Panc1 (cell line): ENCODE data around the gene ERO1A. TPM values are rescaled to one million over a fixed set of nuclear protein-coding genes. Genes with fewer than 3 reads are reported as not detected.
A peak's percentile ranks its signal among the peaks of the same experiment; 100 is the strongest.

Experiments
- ATAC-seq: fragments of 200-7000 bp; cut with Tn5 transposase; 2 replicates; pipeline ENCODE4 v1.9.1; 2020; ENCODE audit warnings: mild to moderate bottlenecking, moderate library complexity
- BruUV-seq: library from RNA; stranded (reverse); fragments of 400-500 nt; replicated peaks from 2 replicates; lab custom pipeline; 2021; lab: Mats Ljungman, UMichigan
- CTCF ChIA-PET: fragments of 300-600 bp; sonication (Branson Sonifier 250); formaldehyde crosslinking; loops from one replicate; lab custom pipeline; 2022; ENCODE audit warnings: antibody characterized with exemption; lab: Charles Lee
- POLR2A ChIA-PET: fragments of 300-600 bp; sonication (Branson Sonifier 250); formaldehyde crosslinking; loops from one replicate; lab custom pipeline; 2022; ENCODE audit warnings: antibody characterized with exemption; lab: Charles Lee
- DNase-seq: peaks from one replicate; pipeline ENCODE4 v3.0.0-alpha.2; 2010; ENCODE audit warnings: low read depth, low spot score
- H3K27ac ChIP-seq: 2 replicates; pipeline ENCODE4 v1.5.1; 2011; ENCODE audit warnings: mild to moderate bottlenecking, low read length, inconsistent platforms
- H3K27me3 ChIP-seq: fragments of 200-500 bp; sonication (Bioruptor generic); 2 replicates; pipeline ENCODE4 v1.6.0; 2014; ENCODE audit warnings: low read length, inconsistent platforms; ENCODE audit not compliant: control insufficient read depth, insufficient read depth
- H3K36me3 ChIP-seq: fragments of 200-500 bp; sonication (Bioruptor generic); 2 replicates; pipeline ENCODE4 v1.5.1; 2014; ENCODE audit warnings: inconsistent platforms, mild to moderate bottlenecking, low read length, moderate library complexity; ENCODE audit not compliant: control insufficient read depth, insufficient read depth
- H3K4me1 ChIP-seq: 2 replicates; pipeline ENCODE4 v1.5.1; 2011; ENCODE audit warnings: inconsistent platforms, mild to moderate bottlenecking, low read length, moderate library complexity; ENCODE audit not compliant: control insufficient read depth, insufficient read depth
- H3K4me3 ChIP-seq, 2 experiments: 2 replicates each; pipeline ENCODE4 v1.5.1; 2011 to 2012; ENCODE audit warnings: low read depth in 2 of 2, low read length in 2 of 2, mild to moderate bottlenecking in 2 of 2, inconsistent platforms in 1 of 2, moderate library complexity in 1 of 2
- H3K9me3 ChIP-seq: fragments of 200-500 bp; sonication (Bioruptor generic); 2 replicates; pipeline ENCODE4 v1.5.1; 2014; ENCODE audit warnings: low read depth, mild to moderate bottlenecking, inconsistent platforms, low read length, moderate library complexity; ENCODE audit not compliant: control insufficient read depth, insufficient read depth
- POLR2AphosphoS5 ChIP-seq: IDR thresholded peaks from 2 replicates; pipeline ENCODE4 v1.6.1; 2012; ENCODE audit warnings: mild to moderate bottlenecking, low read depth, low read length, moderate library complexity
- SIN3A ChIP-seq: IDR thresholded peaks from 2 replicates; pipeline ENCODE4 v1.6.1; 2012; ENCODE audit warnings: low read depth, mild to moderate bottlenecking, low read length, moderate library complexity, borderline replicate concordance; ENCODE audit not compliant: insufficient read depth
- TCF7L2 ChIP-seq: IDR thresholded peaks from 2 replicates; pipeline ENCODE4 v1.6.1; 2011; ENCODE audit warnings: mild to moderate bottlenecking, low read depth, low read length, inconsistent platforms
- in situ Hi-C: cut with HindIII; loops from 2 replicates; pipeline ENCODE4 v1.10.0; 2016; ENCODE audit warnings: low sequenced_read_pairs, low pct_unique_long_range_greater_than_20kb
- intact Hi-C: fragments of 100-400 bp; cut with micrococcal nuclease; formaldehyde crosslinking; loops from one replicate; pipeline ENCODE4 v1.10.0; 2022; ENCODE audit not compliant: unreplicated experiment
- total RNA-seq: library from RNA; stranded (reverse); gene quantifications from one replicate; pipeline ENCODE4 v1.2.1, GENCODE V29; 2021; ENCODE audit not compliant: unreplicated experiment
- TF ChIP-seq, protein P1 (sequence below): fragments of 450-650 bp; IDR thresholded peaks from 2 replicates; pipeline ENCODE4 v1.5.1; 2017; ENCODE audit warnings: mild to moderate bottlenecking
- TF ChIP-seq, protein P2 (sequence below), 2 experiments: IDR thresholded peaks; 2 replicates each; pipeline ENCODE4 v1.6.1; 2011 to 2012; ENCODE audit warnings: low read depth in 2 of 2, control low read depth in 1 of 2, low read length in 1 of 2, mild to moderate bottlenecking in 1 of 2, moderate library complexity in 1 of 2; ENCODE audit not compliant: insufficient read depth in 1 of 2

ERO1A gene
- total RNA-seq, 1 experiment from 2014 or later: 83.3 TPM

DNA sequence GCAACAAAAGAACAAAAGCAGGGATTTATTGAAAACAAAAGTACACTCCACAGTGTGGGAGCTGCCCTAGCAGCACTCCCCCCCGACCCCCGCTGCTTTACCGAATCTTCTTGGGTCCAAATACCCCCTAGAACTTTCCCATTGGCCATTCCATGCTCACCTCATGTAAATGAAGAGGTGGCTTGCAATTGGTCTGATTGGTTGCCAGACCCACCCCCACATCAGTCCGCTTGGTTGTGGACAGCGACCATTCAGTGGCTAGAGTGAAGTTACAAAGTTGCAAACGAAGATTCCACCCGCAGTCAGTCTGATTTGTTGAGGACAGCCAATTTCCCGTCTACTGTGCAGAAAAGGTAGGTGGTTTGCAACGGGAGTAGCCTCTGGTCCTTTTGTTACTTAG lies 38.5 kb upstream of the ERO1A start:
- in situ Hi-C loops: no loop called here
- DNase-seq (no peak), ATAC-seq (no peak)
- Histone ChIP-seq H3K4me3 (no peak overlapping the region), H3K27me3 (no peaks in the 10 kb centered on the region), H3K27ac (no peak overlapping the region), H3K36me3 (peaks cover 6% of the 10 kb centered on the region; the same call in 1 of the 2 replicates), H3K9me3 (no peaks in the 10 kb centered on the region), H3K4me1 (no peaks in the 10 kb centered on the region)
- TF ChIP-seq SIN3A (no peak), POLR2AphosphoS5 (no peak), TCF7L2 (no peak)
- TF ChIP-seq, protein P1, sequence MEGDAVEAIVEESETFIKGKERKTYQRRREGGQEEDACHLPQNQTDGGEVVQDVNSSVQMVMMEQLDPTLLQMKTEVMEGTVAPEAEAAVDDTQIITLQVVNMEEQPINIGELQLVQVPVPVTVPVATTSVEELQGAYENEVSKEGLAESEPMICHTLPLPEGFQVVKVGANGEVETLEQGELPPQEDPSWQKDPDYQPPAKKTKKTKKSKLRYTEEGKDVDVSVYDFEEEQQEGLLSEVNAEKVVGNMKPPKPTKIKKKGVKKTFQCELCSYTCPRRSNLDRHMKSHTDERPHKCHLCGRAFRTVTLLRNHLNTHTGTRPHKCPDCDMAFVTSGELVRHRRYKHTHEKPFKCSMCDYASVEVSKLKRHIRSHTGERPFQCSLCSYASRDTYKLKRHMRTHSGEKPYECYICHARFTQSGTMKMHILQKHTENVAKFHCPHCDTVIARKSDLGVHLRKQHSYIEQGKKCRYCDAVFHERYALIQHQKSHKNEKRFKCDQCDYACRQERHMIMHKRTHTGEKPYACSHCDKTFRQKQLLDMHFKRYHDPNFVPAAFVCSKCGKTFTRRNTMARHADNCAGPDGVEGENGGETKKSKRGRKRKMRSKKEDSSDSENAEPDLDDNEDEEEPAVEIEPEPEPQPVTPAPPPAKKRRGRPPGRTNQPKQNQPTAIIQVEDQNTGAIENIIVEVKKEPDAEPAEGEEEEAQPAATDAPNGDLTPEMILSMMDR: no peak
- TF ChIP-seq, protein P2, sequence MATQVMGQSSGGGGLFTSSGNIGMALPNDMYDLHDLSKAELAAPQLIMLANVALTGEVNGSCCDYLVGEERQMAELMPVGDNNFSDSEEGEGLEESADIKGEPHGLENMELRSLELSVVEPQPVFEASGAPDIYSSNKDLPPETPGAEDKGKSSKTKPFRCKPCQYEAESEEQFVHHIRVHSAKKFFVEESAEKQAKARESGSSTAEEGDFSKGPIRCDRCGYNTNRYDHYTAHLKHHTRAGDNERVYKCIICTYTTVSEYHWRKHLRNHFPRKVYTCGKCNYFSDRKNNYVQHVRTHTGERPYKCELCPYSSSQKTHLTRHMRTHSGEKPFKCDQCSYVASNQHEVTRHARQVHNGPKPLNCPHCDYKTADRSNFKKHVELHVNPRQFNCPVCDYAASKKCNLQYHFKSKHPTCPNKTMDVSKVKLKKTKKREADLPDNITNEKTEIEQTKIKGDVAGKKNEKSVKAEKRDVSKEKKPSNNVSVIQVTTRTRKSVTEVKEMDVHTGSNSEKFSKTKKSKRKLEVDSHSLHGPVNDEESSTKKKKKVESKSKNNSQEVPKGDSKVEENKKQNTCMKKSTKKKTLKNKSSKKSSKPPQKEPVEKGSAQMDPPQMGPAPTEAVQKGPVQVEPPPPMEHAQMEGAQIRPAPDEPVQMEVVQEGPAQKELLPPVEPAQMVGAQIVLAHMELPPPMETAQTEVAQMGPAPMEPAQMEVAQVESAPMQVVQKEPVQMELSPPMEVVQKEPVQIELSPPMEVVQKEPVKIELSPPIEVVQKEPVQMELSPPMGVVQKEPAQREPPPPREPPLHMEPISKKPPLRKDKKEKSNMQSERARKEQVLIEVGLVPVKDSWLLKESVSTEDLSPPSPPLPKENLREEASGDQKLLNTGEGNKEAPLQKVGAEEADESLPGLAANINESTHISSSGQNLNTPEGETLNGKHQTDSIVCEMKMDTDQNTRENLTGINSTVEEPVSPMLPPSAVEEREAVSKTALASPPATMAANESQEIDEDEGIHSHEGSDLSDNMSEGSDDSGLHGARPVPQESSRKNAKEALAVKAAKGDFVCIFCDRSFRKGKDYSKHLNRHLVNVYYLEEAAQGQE (IDR thresholded peaks at IDR 0.05; ENCODE audit: insufficient read depth in 1 of 2, low read depth in 2 of 2, low read length in 1 of 2): no peak
- POLR2A ChIA-PET: no interaction called here
- BruUV-seq: no TSS peak
- intact Hi-C loops: no loop called here
- CTCF ChIA-PET: no interaction called here

DNA sequence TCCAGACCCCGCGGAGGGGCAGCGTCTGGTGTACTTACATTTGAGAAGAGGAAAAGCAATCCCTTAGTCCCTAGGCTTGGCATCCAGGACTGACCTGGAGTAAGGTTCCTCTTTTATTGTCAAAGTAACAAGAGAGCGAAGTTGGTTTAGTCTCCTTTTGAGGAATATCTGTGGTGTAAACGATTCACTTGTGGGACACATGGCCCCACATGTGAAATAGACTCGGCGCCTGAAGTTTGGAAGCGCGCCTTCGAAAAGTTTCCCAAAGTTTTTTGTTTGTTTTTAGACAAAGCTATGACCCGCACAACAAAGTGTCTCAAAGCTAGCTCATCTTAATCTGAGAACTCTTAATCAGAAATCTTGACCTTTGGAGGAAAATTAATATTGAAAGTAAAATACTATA lies 35.4 kb upstream of the ERO1A start:
- ChIA-PET POLR2A (interaction anchor here (0.7 kb wide), 1 partner anchor 51 kb away, joined by 7 read pairs; no protein-coding TSS in a partner anchor), CTCF (no interaction called here)
- TF ChIP-seq, protein P2 (IDR thresholded peaks at IDR 0.05; ENCODE audit: insufficient read depth in 1 of 2, low read depth in 2 of 2, low read length in 1 of 2): no peak
- TF ChIP-seq POLR2AphosphoS5 (no peak), TCF7L2 (no peak), SIN3A (no peak)
- TF ChIP-seq, protein P1: no peak
- no peaks in the 10 kb centered on the region for H3K9me3 ChIP-seq
- H3K4me3 ChIP-seq: peak overlapping the region; percentile 85 to 91
- H3K36me3 ChIP-seq: peaks cover 15% of the 10 kb centered on the region
- H3K4me1 ChIP-seq: no peaks in the 10 kb centered on the region
- H3K27me3 ChIP-seq: no peaks in the 10 kb centered on the region
- intact Hi-C loops (no loop called here), in situ Hi-C loops (no loop called here)
- peak overlapping the region; percentile 85 for H3K27ac ChIP-seq
- BruUV-seq: no TSS peak
- no peak for DNase-seq
- no peak for ATAC-seq
